OCI-LY7 (cell line): ENCODE results near the gene BCAR3. TPM values are rescaled to one million over a fixed set of nuclear protein-coding genes. Genes with fewer than 3 reads are reported as not detected.

Experiments
- BruUV-seq: library from RNA; stranded (reverse); fragments of 400-500 nt; replicated peaks from 2 replicates; lab custom pipeline; 2021; lab: Mats Ljungman, UMichigan
- CTCF ChIA-PET: fragments of 300-600 bp; sonication (Branson Sonifier 250); formaldehyde crosslinking; loops from one replicate; lab custom pipeline; 2022; ENCODE audit warnings: antibody characterized with exemption; ENCODE audit not compliant: unreplicated experiment; lab: Charles Lee
- POLR2A ChIA-PET: fragments of 300-600 bp; sonication (Branson Sonifier 250); formaldehyde crosslinking; loops from one replicate; lab custom pipeline; 2022; ENCODE audit warnings: antibody characterized with exemption; lab: Charles Lee
- DNase-seq: peaks from one replicate; pipeline ENCODE4 v3.0.0-alpha.2; 2015; ENCODE audit warnings: low spot score
- H2AFZ ChIP-seq: fragments of 200-600 bp; sonication (generic), shearing (Covaris generic); 2 replicates; pipeline ENCODE4 v1.6.1; 2014; ENCODE audit warnings: mild to moderate bottlenecking, antibody characterized with exemption, low read length, moderate library complexity
- H3K27ac ChIP-seq: fragments of 200-600 bp; sonication (generic); 2 replicates; pipeline ENCODE4 v1.5.1; 2014; ENCODE audit warnings: mixed run types, low read depth, mild to moderate bottlenecking, moderate library complexity, low read length, inconsistent platforms; ENCODE audit not compliant: poor library complexity, severe bottlenecking
- H3K36me3 ChIP-seq: fragments of 200-600 bp; sonication (generic); 2 replicates; pipeline ENCODE4 v1.6.1; 2014; ENCODE audit warnings: mild to moderate bottlenecking, antibody characterized with exemption, low read length, moderate library complexity, mixed read lengths; ENCODE audit not compliant: insufficient read depth
- H3K4me1 ChIP-seq: fragments of 200-600 bp; sonication (generic); 2 replicates; pipeline ENCODE4 v1.5.1; 2014; ENCODE audit warnings: mild to moderate bottlenecking, low read length; ENCODE audit not compliant: insufficient read depth, poor library complexity, severe bottlenecking
- H3K4me2 ChIP-seq: fragments of 200-600 bp; sonication (generic); 2 replicates; pipeline ENCODE4 v1.6.1; 2014; ENCODE audit warnings: mild to moderate bottlenecking, low read length
- H3K4me3 ChIP-seq: fragments of 200-600 bp; sonication (generic); 2 replicates; pipeline ENCODE4 v1.5.1; 2014; ENCODE audit warnings: mild to moderate bottlenecking, low read depth, low read length; ENCODE audit not compliant: poor library complexity, severe bottlenecking
- H3K79me2 ChIP-seq: fragments of 200-600 bp; sonication (generic); 2 replicates; pipeline ENCODE4 v1.6.1; 2016; ENCODE audit warnings: low read depth, mild to moderate bottlenecking, low read length, moderate library complexity, mixed read lengths; ENCODE audit not compliant: insufficient read depth
- H3K9me2 ChIP-seq: fragments of 200-600 bp; sonication (generic); 2 replicates; pipeline ENCODE4 v1.6.1; 2016; ENCODE audit warnings: mild to moderate bottlenecking, low read length, mixed read lengths; ENCODE audit not compliant: insufficient read depth
- H3K9me3 ChIP-seq: fragments of 200-600 bp; sonication (generic); 2 replicates; pipeline ENCODE4 v1.6.1; 2014; ENCODE audit warnings: mild to moderate bottlenecking, mixed run types, low read length, mixed read lengths
- H4K20me1 ChIP-seq: fragments of 200-600 bp; sonication (generic); 2 replicates; pipeline ENCODE4 v1.6.1; 2014; ENCODE audit warnings: mild to moderate bottlenecking, antibody characterized with exemption, low read length, moderate library complexity, mixed read lengths; ENCODE audit not compliant: insufficient read depth
- CTCF ChIP-seq: fragments of 200-600 bp; sonication (generic); conservative IDR thresholded peaks from 2 replicates; pipeline ENCODE4 v1.5.1; 2014; ENCODE audit warnings: mild to moderate bottlenecking, antibody characterized with exemption, low read length, moderate library complexity, mixed read lengths
- EZH2phosphoT487 ChIP-seq: fragments of 200-600 bp; sonication (generic); IDR thresholded peaks from 2 replicates; pipeline ENCODE4 v1.6.1; 2018; ENCODE audit warnings: low read depth, borderline replicate concordance, mild to moderate bottlenecking, mixed run types, antibody characterized with exemption, low read length, moderate library complexity, mixed read lengths
- intact Hi-C: fragments of 100-400 bp; cut with micrococcal nuclease; formaldehyde crosslinking; loops from one replicate; pipeline ENCODE4 v1.10.0; 2022; ENCODE audit not compliant: unreplicated experiment
- total RNA-seq, 2 experiments: library from RNA; depleted of rRNA in 1 of 2; stranded (reverse); fragments of >200 nt in 1 of 2; shearing (Covaris generic) in 1 of 2; gene quantifications; 2 replicates each; pipeline ENCODE4 v1.2.3, GENCODE V29; 2014 to 2022

The BCAR3 gene
- total RNA-seq, 2 experiments from 2014 or later: 16.3 to 24.2 TPM

- peaks cover 91% of the 10 kb centered on the region for H3K4me1 ChIP-seq
- H3K79me2 ChIP-seq: no peaks in the 10 kb centered on the region
- H3K4me3 ChIP-seq: peak overlapping the region; percentile 7
- no peaks in the 10 kb centered on the region for H3K36me3 ChIP-seq
- H4K20me1 ChIP-seq: no peaks in the 10 kb centered on the region
- intact Hi-C loops: no loop called here
- TF ChIP-seq EZH2phosphoT487 (no peak), CTCF (no peak)
- DNase-seq: peak; percentile 64
- CTCF ChIA-PET: interaction anchor here (1.0 to 1.1 kb wide), 2 partner anchors 11 to 58 kb away, joined by 3 to 4 read pairs; no protein-coding TSS in a partner anchor
- H3K9me2 ChIP-seq: no peaks in the 10 kb centered on the region
- H3K9me3 ChIP-seq: no peaks in the 10 kb centered on the region
- BruUV-seq: no TSS peak
- H2AFZ ChIP-seq: peak overlapping the region; percentile 94; the same call in 1 of the 2 replicates
- peak overlapping the region; percentile 66 for H3K4me2 ChIP-seq
- POLR2A ChIA-PET: interaction anchor here (1.8 to 17.2 kb wide), 3 partner anchors 9 to 41 kb away, joined by 3 to 497 read pairs (median 20); partner anchors contain the start of gene BCAR3
- H3K27ac ChIP-seq: peak overlapping the region; percentile 80
Measured at GRCh38 chr1:93692026-93692425, 10.4 kb upstream of the BCAR3 start.

GRCh38 chr1:93690921-93691789, 9.5 kb upstream of the BCAR3 start:
- H3K79me2 ChIP-seq: no peaks in the 10 kb centered on the region
- POLR2A ChIA-PET: interaction anchor here (1.4 to 17.2 kb wide), 4 partner anchors 8 to 16 kb away, joined by 5 to 497 read pairs (median 13); partner anchors contain the start of gene BCAR3
- intact Hi-C loops: loop anchor here (2.0 kb wide), 1 partner anchor 14 kb away; no protein-coding TSS in a partner anchor

More at GRCh38 chr1:93690921-93691789, 9.5 kb upstream of the BCAR3 start:
- H3K9me2 ChIP-seq: no peaks in the 10 kb centered on the region
- CTCF ChIA-PET: interaction anchor here (1.0 to 1.1 kb wide), 3 partner anchors 11 to 57 kb away, joined by 3 to 4 read pairs (median 3); no protein-coding TSS in a partner anchor
- H3K9me3 ChIP-seq: no peaks in the 10 kb centered on the region
- no TSS peak for BruUV-seq
- TF ChIP-seq EZH2phosphoT487: no peak
- TF ChIP-seq CTCF: no peak
- H3K36me3 ChIP-seq: no peaks in the 10 kb centered on the region
- peak overlapping the region; percentile 66 for H3K4me2 ChIP-seq
- H3K4me1 ChIP-seq: peaks cover 96% of the 10 kb centered on the region
- no peak for DNase-seq
- H4K20me1 ChIP-seq: no peaks in the 10 kb centered on the region
- H3K4me3 ChIP-seq: peak overlapping the region; percentile 7
- H2AFZ ChIP-seq: peak overlapping the region; percentile 94; the same call in 1 of the 2 replicates
- peak overlapping the region; percentile 80 for H3K27ac ChIP-seq
